ENCODE results near the gene CHRNA3.

GRCh38 chr15:78623786-78624497 is 3.1 kb upstream of the CHRNA3 start:
- TF ChIP-seq, protein P1, sequence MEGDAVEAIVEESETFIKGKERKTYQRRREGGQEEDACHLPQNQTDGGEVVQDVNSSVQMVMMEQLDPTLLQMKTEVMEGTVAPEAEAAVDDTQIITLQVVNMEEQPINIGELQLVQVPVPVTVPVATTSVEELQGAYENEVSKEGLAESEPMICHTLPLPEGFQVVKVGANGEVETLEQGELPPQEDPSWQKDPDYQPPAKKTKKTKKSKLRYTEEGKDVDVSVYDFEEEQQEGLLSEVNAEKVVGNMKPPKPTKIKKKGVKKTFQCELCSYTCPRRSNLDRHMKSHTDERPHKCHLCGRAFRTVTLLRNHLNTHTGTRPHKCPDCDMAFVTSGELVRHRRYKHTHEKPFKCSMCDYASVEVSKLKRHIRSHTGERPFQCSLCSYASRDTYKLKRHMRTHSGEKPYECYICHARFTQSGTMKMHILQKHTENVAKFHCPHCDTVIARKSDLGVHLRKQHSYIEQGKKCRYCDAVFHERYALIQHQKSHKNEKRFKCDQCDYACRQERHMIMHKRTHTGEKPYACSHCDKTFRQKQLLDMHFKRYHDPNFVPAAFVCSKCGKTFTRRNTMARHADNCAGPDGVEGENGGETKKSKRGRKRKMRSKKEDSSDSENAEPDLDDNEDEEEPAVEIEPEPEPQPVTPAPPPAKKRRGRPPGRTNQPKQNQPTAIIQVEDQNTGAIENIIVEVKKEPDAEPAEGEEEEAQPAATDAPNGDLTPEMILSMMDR (IDR thresholded peaks at IDR 0.05): no peak
- no peak for TF ChIP-seq POLR2A (IDR thresholded peaks at IDR 0.05)

All from transverse colon (tissue), 3 donors.